GM12801 (cell line): Measurements from ENCODE around the gene SMURF1.

Experiments used
- CTCF ChIP-seq: IDR thresholded peaks from one replicate; pipeline ENCODE4 v1.5.1; 2011; ENCODE audit warnings: control low read depth; ENCODE audit not compliant: insufficient read length; ENCODE audit errors: extremely low read depth

Gene SMURF1

GRCh38 chr7:98997846-98998245 lies 146.1 kb downstream of the SMURF1 start:
- no peak for TF ChIP-seq CTCF

GRCh38 chr7:98996150-98996552 lies 147.8 kb downstream of the SMURF1 start:
- TF ChIP-seq CTCF: no peak

DNA sequence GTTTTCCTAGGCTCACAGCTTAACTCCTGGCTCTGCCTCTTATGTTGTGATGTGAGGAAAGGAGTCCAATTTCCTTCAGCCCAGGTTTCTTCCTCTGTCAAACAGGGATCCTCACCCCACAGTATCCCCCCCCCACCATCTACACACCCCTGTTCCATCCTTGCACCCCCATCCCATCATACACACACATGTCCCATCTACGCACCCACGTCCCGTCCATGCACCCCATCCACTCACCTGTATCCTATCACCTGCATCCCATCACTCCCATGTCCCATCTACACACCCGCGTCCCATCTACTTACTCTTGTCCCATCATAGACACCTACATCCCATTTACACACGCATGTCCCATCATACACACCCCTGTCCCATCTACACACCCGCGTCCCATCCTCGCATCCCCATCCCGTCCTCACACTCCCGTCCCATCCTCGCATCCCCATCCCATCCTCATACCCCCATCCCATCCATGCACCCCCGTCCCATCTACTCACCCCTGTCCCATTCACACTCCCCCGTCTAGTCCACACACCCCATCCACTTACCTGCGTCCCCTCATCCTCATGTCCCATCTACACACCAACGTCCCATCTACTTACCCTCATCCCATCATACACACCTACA lies 148.3 kb downstream of the SMURF1 start:
- TF ChIP-seq CTCF: no peak

DNA sequence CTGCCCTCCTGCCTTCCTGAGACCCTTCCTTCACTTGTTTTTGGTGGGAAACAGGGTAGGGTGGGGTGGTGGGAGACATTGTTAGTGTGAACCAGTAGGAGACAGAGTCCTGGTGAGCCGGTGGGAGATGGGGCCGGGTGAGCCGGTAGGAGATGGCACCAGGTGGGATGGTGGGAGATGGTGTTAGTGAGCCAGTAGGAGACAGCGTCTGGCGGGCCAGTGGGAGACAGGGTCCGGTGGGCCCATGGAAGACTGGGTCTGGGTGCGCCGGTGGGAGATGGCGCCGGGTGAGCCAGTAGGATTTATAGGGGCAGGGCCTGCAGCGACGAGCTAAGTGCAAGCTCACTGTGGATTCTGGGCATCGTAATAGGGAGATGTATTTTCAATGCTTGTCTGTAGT lies 148.8 kb downstream of the SMURF1 start:
- TF ChIP-seq CTCF: no peak

GRCh38 chr7:98994046-98994944 lies 149.6 kb downstream of the SMURF1 start:
- no peak for TF ChIP-seq CTCF

- no peak for TF ChIP-seq CTCF
Measured at GRCh38 chr7:98993024-98993897, 150.6 kb downstream of the SMURF1 start.

- no peak for TF ChIP-seq CTCF
Measured at GRCh38 chr7:98992076-98992475, 151.8 kb downstream of the SMURF1 start.
